ENCODE data around the gene STAU1.
A peak's percentile ranks its signal among the peaks of the same experiment; 100 is the strongest.
"Not testable (repeated sequence)": the region's sequence is repeated elsewhere in the genome, so short reads cannot be mapped to it uniquely, and the experiment has no call there.

STAU1 gene

DNA sequence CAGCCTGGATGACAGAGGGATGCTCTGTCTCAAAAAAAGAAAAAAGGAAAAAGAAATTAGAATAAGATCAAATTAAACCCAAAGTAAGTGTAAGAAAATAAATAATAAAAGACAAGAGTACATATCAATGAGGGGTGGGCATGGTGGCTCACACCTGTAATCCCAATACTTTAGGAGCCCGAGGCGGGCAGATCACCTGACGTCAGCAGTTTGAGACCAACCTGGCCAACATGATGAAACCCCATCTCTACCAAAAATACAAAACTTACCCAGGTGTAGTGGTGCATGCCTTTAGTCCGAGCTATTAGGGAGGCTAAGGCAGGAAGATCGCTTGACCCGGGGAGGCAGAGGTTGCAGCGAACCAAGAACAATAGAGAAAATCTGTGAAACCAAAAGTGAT, 14.9 kb upstream of the STAU1 start:
- DNase-seq, result no peak

DNA sequence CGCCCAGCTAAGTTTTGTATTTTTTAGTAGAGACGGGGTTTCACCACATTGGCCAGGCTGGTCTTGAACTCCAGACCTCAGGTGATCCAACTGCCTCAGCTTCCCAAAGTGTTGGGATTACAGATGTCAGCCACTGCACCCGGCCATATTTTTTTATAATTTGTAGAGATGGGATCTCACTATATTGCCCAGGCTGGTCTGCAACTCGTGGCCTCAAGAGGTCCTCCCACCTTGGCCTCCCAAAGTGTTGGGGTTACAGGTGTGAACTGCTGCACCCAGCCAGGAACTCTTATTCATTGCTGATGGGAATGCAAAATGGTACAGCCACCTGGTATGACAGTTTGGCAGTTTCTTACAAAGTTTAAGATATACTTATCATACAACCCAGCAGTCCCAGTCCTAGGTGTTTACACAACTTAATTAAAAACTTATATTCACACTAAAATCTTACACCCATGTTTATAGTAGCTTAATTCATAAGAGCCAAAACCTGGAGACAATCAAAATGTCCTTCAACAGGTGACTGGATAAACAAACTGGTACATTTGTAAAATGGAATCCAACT, 11.7 kb upstream of the STAU1 start:
- no peak for DNase-seq

DNA sequence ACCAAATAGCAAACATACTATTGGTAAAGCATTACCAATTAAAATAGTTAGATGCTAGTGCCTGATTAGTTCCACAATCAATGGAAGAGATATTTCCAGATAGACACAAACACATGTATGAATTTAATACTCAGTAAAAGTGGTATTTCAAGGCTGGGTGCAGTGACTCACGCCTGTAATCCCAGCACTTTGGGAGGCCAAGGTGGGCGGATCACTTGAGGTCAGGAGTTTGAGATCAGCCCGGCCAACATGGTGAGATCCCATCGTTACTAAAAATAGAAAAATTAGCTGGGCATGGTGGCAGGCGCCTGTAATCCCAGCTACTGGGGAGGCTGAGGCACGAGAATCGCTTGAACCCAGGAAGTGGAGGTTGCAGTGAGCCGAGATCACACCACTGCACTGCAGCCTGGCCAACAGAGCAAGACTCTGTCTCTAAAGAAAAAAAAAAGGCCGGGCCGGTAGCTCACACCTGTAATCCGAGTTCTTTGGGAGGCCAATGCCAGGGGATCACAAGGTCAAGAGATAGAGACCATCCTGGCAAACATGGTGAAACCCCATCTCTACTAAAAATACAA, 4.9 kb upstream of the STAU1 start:
- not testable (repeated sequence) for DNase-seq

DNA sequence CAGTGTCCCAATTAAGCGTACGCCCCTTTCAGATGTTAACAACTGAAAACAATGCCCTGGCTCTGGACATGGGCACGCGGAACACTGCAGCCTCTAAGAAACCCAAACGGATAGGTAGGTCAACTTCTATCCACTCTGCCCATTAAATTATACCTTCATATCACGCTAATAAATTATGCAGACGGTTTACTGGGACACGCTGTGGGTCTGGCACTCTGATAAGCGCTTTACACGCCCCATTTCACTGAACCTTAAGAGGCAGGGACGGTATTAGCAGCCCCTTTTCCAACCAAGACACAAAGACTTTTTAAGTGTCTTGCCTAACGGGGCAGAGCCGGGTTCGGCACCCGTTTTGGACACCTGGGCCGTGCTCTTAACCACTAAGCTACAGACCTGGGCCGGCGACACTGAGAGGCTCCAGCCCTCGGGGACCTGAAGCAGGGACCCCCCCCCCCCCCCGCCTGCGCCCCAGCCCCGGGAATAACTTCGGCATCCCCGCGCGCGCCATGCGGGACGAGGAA, 744 bp downstream of the STAU1 start:
- no peak for DNase-seq

DNA sequence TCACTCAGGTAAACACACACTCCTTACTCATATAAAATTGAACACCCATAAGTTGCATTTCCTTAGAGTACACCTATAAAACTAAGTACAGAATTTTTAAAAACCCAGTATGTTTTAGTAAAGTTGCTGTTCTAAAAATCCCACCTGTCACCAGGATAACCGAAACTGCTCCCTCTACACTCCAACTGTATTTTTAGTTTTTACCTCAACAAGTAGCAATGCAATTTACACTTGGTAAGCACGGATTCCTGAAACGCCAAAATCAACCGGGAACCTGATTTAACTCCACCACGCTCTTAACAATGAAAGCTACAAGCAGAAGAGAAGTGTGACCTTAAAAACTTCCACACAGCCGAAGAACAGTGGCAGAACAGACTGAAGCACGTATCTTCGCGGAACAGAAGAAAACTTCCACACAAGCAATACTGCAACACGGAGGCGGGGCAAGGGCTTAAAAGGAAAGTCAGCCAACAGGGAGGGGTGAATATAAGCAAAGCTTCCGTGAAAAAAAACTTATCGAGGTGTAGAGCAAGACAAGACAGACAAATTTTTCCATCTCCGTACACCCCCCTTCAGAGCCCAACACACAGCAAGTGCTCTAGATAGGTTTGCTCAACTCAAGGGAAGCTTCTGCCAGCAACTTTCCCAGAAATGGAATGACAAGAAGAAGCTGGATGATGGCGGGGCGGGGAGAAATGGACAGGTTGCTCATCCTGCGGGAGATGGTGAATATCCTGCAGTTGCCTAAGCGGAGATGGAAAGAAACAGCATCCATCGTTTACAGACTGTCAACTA, 1.4 kb downstream of the STAU1 start:
- peak; percentile 29 for DNase-seq

DNA sequence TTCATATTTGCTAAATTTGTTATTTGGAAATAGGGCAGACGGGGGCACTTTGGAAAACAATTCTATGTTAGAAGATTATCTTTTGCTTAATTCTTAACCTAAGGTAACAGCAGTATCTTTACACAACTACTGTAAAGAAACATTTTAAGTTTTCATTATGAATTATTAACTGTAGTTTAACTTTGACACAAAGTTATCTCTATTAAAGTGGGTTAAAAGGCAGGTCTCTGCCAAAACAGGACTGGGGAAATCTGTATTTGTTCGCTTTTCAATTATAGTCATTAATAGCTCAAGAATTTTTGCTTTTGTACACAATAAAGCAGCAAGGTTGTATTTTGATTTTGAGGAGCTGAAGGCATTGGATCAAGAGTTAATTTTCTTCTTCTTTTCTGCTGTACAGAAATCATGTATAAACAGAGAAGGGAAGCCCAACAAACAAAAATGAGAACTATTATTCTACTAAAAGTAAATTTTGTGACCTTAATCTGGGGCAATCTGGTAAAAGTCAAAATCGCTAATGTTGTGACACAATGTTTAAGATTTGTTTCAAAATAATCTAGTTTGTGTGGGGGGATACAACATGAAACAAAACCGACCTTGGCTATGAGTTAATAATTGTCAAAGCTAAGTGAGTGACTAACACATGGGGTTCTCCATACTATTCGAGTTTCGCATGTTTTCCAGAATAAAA, 2.9 kb downstream of the STAU1 start:
- DNase-seq, result no peak

DNA sequence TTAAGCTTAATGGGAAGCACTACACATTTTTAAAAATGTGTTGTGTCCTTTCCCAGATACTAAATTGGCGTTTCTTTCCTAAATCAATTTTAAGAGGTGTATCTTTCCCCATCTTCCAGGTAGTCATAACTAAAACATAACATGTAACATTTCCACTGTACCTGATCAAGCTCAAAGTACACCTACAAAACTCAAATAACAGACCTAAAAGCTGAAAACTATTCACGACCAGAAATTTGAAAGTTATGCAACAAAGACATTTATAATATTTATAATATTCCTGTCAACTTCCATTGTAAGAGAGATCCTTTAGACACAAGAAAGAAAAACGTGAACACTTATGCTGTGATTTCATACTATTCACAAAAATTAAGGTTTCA, 3.5 kb downstream of the STAU1 start:
- DNase-seq, result no peak

DNA sequence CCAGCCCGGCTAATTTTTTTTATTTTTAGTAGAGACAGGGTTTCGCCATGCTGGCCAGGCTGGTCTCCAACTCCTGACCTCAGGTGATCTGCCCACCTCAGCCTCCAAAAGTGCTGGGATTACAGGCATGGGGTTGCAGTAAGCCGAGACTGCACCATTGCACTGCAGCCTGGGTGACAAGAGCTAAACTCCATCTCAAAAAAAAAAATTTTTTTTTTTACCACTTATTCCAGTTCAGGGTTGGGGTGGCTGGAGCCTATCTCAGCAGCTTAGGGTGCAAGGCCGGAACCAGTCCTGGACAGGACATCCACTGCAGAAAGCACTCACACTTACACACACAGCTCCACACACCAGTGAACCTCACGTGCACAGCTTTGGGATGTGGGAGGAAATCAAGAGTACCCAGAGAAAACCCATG, 4.0 kb downstream of the STAU1 start:
- DNase-seq, result not testable (repeated sequence)

DNA sequence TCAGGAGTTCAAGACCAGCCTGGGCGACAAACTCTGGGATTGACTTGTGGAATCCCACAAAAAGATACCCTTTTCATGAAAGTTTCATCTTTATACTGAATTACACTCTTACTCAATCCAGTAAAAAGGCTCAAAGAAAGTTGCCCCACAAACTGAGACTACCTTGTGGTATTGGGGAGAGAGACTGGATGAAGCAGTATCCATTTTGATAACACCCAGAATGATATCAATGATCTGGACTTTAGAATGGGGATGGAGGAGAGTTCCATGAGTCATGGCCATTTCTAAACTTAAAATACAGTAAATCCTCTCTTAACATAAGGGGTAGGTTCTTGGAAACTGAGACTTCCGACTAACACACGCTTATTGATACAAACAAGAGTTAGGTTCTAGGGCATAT, 4.7 kb downstream of the STAU1 start:
- no peak for DNase-seq

DNA sequence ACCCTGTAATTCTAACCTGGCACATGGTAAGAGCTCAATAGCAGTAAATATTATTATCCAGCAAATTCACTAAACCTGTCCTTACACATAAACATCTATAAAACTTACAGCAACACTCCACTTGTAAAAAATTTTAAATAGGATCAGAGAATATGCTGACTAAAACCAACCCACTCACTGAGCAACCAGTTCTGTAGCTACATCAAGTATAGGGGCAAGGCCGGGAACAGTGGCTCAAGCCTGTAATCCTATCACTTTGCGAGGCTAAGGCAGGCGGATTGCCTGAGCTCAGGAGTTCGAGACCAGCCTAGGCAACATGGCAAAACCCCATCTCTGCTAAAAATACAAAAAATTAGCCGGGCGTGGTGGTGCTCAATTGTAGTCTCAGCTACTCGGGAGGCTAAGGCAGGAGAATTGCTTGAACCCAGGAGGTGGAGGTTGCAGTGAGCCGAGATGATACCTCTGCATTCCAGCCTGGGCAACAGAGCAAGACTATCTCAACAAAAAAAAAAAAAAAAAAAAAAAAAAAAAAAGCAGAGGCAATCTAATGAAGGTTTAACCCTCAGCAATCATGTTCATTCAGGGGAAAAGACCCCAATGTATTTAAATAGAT, 6.8 kb downstream of the STAU1 start:
- DNase-seq, result no peak

DNA sequence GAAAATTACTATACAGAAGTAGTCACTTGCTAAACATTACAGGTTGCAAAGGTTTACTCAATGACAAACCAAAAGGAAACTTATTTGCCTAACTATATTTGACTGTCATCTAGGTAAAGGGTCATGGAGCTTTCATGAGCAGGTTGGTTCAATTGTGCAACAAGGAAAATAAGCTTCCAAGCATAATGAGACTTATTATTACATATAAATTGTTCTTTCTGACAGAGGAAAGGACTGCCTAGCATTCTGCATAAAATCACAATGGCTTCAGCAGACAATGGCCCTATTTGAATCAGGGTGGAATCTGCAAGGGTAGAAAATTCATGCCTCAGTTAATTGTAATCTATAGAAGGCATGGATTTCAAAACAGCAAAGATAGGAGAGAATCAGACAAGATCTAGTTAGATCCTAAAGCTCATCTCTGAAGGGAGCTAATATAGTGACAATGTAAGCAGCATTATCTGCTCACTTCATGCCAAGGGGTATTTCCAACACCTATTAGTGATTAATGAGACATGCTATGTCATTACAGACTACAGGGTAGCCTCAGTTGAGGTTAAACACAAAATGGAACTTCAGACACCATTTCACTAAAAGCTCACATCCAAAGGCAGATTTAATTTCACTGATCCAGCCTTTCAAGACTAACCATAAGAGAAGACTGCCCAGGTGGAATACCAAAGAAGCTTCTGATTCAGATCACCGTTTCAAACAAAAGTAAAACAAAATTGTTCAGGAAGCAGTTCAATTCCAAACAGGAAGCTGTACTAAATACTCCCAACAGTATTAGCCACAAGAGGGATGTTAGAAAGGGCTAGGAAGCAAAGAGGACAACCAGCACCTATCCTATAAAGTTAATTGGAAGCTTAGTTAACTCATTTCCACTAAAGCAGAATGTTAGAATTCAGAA, 8.5 kb downstream of the STAU1 start:
- no peak for DNase-seq

DNA sequence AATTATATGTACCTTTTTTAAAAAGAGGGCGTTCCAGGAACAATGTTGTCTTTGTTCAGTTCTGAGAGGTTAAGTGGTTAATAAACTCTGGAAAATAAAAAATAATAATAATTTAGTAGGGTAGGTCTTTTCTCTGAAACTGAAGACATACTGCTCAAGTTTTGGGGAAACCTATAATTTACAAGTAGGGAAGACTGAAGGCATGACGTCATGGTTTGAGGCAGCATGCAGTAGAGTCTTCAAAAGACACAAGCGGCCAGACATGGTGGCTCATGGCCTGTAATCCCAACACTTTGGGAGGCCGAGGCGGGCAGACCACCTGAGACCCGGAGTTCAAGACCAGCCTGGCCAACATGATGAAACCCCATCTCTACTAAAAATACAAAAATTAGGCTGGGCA, 14.0 kb downstream of the STAU1 start:
- no peak for DNase-seq

DNA sequence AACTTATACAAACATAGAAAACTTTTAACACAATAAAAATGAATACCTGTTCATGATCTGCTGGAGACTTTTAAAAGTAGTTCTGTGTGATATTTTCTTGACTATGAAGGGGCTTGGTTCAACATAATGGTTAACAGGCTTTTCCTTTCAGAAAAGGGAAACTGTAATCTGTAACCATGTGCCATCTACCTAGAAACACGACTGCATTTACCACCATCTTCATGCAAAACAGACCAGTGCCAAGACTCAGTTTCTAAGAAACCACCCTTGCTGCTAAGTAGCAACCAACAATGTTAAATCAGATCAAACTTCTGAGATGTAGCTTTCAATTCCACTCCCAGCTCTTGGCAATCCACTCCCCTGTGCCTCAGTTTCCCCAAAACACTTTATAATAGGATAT, 15.7 kb downstream of the STAU1 start:
- no peak for DNase-seq

DNA sequence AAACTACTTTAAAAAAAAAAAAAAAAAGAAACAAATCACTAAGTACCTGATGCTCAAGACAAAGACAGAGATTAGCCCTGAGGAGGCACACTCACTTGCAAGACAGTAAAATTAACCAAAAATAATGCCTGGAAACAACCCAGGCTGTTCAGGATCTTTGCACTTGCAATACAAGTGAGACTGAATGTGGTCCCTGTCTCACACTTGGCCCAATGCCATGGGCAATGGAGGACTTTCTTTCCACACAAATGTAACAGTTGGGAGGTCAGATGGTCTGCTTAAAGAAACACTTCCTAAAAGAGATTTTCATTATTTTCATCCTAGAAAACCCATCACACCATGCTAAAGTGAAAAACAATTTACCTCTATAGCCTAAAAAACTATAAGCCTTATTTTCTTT, 16.2 kb downstream of the STAU1 start:
- DNase-seq, result no peak

DNA sequence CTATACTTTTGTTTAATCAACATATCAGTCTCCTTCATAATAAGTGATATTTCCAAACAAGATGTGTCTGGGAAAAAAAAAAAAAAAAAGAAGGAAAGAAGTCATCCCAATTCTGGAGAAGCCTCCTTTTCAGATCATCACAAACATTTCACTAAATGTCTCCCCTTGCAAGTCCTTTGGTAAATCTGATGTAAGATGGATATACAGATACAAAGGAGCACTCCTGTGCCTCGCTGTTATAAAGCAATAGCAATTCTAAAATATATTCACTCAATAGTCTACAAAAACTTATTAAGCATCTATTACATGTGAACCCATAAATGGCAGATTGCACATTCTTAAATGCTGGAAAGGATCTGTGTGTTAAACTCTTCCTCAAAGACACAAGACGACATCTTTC, 17.4 kb downstream of the STAU1 start:
- no peak for DNase-seq

DNA sequence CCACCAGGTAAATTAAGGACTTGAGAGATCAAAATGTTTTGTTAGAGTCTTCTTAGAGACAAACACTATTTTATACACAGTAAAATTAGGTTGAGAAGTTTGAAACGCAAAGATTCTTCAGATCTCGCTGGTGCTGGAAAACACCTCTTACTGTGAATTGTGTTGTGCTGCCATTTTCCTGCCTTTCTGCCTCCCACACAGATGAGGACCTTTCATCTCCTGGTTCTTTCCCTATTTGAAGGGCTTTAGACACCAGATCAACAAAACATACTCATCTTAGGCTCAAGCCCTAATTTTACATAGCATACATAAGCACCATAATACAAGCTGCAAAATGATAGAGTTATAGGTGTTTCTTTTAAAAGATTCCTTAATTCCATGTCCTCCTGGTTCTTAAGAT, 18.6 kb downstream of the STAU1 start:
- no peak for DNase-seq

DNA sequence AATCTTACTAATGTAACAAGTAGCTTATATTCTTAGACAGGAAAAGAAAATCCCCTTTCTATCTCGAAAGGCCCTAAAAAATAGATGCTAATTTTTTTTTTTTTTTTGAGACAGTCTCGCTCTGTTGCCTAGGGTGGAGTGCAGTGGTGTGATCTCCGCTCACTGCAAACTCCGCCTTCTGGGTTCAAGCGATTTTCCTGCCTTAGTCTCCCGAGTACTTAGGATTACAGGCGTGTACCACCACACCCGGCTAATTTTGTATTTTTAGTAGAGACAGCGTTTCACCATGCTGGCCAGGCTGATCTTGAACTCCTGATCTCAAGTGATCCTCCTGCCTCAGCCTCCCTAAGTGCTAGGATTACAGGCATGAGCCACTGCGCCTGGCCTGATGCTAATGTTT, 19.3 kb downstream of the STAU1 start:
- not testable (repeated sequence) for DNase-seq

DNA sequence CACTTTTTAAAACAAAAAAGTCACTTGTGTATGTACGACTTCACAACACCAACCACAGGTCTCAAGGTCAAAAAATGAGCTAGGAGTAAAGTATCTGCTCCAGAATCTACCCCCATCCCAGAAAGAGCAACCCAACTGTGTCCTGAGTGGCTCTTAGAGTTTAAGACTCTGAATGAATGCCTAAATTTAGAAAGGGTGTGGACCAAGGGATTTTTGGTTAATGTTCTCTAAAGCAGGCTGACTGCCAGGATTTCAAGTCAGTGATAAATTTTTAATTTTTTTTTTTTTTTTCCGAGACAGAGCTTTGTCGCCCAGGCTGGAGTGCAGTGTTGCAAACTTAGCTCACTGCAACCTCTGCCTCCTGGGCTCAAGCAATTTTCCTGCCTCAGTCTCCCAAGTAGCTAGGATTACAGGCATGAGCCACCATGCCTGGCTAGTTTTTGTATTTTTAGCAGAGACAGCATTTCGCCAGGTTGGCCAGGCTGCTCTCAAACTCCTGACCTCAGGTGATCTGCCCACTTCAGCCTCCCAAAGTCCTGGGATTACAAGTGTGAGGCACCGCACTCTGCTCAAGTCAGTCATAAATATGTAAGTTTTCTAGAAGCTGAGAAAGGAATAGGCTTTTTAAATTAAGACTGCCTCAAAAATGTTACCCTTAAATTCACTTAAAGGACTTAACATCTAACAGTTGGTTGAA, 20.2 kb downstream of the STAU1 start:
- no peak for DNase-seq

DNA sequence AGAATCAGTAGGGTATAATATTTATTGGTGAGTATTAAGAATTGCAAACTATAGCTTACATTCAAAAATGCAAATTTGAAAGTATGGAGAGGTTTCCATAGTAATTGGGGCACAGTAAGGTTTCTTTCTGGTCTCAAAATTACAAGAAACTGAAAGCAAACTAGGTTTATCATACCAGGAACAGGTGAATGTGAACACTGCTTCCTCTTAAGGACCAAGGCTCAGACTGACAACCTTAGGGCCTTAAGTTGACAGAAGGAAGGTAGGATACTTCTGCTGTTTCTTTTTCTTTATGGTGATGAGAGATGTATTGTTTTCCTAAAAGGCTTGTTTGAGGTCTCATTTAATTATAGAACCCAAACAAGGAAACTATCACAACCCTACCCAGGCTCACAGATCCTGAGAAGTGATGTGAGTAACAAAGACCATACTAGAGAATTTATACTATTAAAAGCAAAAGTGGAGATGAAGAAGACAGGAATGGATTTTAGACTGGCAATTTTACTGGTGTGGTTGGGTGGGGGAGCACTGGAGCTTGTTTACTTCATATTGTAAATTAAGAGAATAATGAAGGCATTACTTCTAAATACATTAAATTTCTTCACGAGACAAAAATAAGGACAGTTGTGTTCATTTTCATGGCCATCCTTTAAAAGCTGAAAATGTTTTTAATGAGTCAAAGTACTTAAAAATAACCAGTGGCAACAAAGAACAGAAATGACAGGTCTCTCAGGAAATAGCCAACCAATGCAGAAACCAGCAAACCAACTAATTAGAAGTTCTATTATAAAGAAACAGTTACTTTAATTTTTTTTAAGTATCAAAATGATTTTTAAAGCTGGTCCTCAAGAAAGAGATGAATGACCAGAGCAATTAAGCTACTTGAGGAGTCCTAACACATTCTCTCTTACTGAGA, 21.3 kb downstream of the STAU1 start:
- no peak for DNase-seq

DNA sequence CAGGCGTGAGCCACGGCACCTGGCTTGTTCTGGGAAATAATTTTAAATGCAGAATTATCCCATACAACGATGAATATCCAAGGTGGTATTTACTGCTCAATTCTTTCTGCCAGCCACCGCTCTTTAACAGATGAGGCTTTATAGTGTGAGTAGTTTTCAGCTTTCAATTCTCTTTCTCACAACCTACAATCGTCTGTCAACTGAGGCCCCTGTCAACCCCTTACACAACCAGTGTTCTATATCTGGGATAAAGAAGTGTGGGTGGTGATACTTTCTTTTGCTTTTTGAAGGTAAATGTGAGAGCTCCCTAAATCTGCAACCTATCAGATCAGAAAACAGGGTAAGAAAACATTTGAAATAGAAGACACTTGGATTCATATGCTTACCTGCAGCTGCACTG, 22.5 kb downstream of the STAU1 start:
- DNase-seq, result no peak
